VCaP (cell line): ENCODE measurements around the gene MZT2A.
"Not testable (repeated sequence)": the region's sequence is repeated elsewhere in the genome, so short reads cannot be mapped to it uniquely, and the experiment has no call there.

Experiments
- H3K27ac ChIP-seq: fragments of 450-650 bp; 2 replicates; pipeline ENCODE4 v1.5.1; 2017
- CTCF ChIP-seq: fragments of 450-650 bp; conservative IDR thresholded peaks from 2 replicates; pipeline ENCODE4 v1.5.1; 2017; ENCODE audit warnings: mild to moderate bottlenecking, moderate library complexity

Gene MZT2A

GRCh38 chr2:131475831-131476230 lies 16.4 kb downstream of the MZT2A start, which contains the start of gene TUBA3D:
TSS of gene TUBA3D (plus strand) at chr2:131476119. CDS start at chr2:131476200, 81 bp downstream.
- H3K27ac ChIP-seq, result no peak within 1 kb of the TSS
- TF ChIP-seq CTCF, result no peak

GRCh38 chr2:131473266-131473665 lies 18.9 kb downstream of the MZT2A start:
- not testable (repeated sequence) for H3K27ac ChIP-seq

GRCh38 chr2:131471624-131472023 lies 20.6 kb downstream of the MZT2A start:
- H3K27ac ChIP-seq, result not testable (repeated sequence)

DNA sequence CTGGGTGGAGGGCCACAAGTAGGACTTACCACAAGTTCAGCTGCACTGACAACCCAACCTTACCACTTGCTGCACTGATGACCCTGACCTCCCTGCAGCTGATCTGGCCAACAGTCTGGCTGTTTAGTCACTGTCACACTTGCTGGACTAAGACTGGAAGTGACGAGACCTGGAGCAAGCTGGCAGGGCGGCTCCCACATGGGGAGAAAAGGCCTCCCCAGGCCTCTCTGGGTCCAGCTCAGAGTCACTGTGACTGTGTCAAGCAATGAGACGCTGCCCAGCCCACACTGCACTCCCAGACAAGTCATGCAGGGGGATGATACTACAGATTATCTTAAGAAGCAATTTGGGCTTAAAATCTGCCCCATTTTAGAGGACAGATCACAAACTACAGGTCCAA lies 21.3 kb downstream of the MZT2A start:
- H3K27ac ChIP-seq, result not testable (repeated sequence)

DNA sequence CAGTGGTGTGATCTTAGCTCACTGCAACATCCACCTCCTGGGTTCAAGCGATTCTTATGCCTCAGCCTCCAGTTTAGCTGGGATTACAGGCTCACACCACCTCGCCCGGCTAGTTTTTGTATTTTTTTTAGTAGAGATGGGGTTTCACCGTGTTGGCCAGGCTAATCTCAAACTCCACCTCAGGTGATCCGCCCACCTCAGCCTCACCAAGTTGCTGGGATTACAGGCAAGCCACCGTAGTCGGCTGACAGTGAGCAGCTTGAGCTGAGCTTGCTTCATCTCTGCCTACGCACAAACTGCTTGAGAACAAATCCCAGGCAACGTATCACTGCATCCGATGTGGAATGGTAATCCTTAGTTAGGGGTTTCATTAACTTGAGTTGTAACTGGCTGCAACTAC lies 24.5 kb downstream of the MZT2A start:
- H3K27ac ChIP-seq, result not testable (repeated sequence)

GRCh38 chr2:131454914-131455313 lies 37.3 kb downstream of the MZT2A start:
- not testable (repeated sequence) for H3K27ac ChIP-seq

GRCh38 chr2:131451265-131451949 lies 40.8 kb downstream of the MZT2A start:
- not testable (repeated sequence) for H3K27ac ChIP-seq

GRCh38 chr2:131447981-131448380 lies 44.2 kb downstream of the MZT2A start:
- H3K27ac ChIP-seq, result not testable (repeated sequence)

DNA sequence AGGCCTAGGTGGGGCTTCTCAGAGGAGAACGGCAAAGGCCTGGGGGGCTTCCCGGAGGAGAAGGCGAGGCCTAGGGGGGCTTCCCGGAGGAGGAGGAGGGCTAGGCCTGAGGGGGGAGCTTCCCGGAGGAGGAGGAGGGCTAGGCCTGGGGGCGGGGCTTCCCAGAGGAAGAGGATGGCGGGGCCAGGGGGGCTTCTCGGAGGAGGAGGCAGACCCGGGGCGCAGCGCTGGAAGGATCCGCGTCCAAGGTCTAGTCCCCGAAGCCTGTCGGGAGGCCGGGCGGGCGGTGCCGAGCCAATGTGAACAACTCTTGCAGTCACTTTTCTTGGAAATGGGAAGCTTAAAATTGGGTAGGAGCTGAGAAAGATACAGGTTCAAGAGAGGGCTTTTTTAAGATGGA lies 46.3 kb downstream of the MZT2A start:
- no peak for TF ChIP-seq CTCF
- H3K27ac ChIP-seq, result no peak overlapping the region

DNA sequence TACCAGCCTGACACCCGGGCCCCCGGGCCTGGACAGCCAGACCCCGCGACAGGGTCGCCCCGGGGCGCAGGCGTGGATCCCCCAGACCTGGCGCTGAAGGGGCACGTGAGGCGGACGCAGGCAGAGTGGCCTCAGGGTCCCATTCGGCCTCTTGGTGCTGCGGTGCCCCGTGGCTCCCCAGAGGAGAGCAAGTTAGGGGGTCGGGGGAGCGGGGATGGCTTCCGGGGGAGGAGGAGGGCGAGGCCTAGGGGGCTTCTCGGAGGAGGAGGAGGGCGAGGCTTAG lies 46.7 kb downstream of the MZT2A start:
- H3K27ac ChIP-seq, result not testable (repeated sequence)

- H3K27ac ChIP-seq, result not testable (repeated sequence)
These were observed 47.3 kb downstream of the MZT2A start for GRCh38 chr2:131444736-131445514.

GRCh38 chr2:131440742-131441468 lies 51.3 kb downstream of the MZT2A start:
- not testable (repeated sequence) for H3K27ac ChIP-seq
